ENCODE results near the gene HDHD3.
"Not testable (repeated sequence)": the region's sequence is repeated elsewhere in the genome, so short reads cannot be mapped to it uniquely, and the experiment has no call there.

Gene HDHD3

DNA sequence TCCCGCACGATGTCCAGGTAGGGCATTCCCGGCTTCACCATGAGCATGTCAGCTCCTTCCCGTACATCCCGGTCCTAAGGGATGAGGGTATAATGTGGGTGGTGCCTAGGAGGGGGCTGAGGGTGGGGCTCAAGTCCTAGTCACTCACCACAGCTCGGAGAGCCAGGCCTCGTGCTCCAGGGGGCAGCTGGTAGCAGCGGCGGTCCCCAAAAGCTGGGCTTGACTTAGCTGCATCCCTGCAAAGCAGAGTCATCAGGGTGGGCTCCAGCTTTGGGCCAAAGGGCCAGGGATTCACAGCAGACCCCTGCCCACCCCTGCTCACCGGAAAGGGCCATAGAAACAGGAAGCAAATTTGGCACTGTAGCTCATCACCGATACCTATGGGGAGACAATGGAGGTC lies 12.7 kb upstream of the HDHD3 start:
- no peak for DNase-seq (ENCODE audit: low read depth)

DNA sequence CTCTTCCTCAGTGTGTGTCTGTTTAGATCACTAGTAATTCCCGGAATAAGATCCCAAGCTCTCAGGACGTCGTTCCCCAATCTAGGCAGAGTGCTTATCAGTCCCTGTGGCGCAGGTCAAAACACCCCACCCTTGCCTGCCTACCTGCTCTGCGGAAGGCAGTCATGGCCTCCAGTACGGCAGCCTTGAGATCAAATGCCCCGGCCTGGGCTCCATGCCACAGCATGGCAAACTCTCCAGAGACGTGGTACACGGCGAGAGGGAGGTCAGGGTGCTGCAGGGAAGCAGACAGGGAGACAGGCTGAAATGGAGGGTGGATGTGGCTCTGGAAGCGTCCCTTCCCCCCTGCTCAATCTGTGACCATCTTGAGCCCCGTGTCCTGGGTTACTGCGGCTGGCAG lies 12.0 kb upstream of the HDHD3 start:
- no peak for DNase-seq (ENCODE audit: low read depth)

DNA sequence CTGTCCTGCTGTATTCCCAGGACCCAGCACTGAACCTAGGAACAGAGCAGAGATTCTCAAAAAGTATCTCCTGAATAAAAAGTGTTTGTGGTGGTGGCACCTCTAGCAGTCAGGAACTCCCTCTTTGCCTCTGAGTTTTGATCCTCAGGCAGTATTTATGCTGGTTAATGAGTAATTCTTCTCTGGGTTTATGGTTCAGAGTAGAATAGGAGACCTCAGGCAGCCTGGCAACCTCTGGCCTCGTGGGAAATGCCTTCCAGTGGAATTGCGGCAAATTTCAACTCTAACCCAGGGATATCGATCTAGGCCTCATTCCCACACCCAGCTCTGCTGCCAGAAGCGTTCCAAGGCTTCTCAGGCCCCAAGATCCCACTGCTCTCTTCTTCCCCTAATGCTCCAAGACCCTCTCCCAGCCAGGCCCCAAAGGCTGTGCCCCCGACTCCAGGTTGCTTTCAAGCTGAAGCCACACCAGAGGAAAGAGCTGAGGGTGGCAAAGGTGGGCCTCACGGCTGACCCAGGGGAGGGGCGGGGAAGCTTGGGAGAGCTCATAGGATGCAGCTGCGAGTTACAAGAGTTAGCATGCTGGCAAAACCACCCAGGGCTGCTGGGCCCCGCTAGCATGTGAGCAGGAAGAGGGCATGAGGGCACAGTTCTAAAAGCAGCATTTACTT lies 10.9 kb upstream of the HDHD3 start:
- no peak for DNase-seq (ENCODE audit: low read depth)

DNA sequence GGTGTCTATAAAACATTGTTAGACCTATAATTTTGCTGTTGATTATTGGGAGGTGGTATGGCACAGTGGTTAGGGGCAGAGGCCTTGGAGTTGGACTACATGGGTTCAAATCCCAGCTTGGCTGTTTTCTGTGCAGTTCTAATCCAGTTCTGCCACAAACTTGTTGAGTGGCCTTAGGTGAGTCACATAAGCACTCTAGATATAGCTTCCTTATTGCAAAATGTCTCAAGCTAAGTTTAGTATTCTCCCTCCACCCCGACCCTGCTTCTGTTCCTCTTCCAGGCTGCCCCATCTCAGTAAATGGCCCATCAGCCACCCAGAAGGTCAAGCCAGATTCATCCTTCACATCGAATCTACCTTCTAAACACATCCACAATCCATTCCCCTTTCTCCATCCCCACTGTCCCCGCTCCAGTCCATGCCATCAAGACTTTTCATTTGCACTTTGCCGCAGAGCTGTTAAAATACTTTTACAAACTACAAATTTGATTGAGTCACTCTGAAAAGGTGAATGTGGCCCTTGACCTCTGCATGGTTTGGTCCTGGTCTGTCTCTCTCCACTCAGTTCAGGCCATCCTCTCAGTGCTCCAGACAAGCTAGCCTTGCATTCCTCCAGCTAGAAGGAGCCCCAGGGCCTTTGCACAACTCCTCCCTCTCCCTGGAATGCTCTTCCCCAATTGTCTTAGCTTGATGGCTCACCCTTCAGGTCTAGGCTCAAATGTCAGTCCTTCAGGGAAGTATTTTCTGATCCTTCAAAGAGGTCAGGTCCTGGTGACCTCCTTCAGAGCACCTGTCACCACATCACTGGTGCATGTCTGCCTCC lies 10.0 kb upstream of the HDHD3 start:
- no peak for DNase-seq (ENCODE audit: low read depth)

DNA sequence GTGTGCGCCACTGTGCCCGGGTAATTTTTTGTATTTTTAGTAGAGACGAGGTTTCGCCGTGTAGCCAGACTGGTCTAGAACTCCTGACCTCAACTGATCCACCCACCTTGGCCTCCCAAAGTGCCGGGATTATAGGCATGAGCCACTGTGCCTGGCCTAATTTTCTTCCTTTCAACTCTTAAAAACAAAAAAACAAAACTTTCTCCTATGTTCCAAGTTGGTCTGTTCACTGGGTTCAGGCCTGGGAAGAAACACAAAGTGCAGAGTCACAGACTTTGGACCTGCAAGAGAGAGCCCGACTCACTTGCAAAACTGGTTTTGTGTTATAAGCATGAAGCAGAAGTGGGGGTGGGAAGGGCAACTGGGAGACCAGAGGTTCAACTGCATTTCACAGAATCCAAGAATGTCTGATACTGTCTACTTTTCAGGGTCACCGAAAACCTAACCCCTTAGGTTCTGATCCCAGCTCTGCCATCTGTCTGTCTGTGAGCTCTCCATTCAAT lies 5.2 kb upstream of the HDHD3 start:
- DNase-seq (ENCODE audit: low read depth): no peak

DNA sequence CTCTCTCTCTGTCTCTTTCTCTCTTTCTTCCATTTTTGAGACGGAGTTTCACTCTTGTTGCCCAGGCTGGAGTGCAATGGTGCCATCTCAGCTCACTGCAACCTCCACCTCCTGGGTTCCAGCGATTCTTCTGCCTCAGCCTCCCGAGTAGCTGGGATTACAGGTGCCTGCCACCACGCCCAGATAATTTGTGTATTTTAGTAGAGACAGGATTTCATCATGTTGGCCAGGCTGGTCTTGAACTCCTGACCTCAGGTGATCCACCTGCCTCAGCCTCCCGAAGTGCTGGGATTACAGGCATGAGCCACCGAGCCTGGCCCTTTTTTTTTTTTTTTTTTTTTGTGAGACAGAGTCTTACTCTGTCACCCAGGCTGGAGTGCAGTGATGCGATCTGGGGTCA lies 4.7 kb upstream of the HDHD3 start:
- DNase-seq (ENCODE audit: low read depth): not testable (repeated sequence)

DNA sequence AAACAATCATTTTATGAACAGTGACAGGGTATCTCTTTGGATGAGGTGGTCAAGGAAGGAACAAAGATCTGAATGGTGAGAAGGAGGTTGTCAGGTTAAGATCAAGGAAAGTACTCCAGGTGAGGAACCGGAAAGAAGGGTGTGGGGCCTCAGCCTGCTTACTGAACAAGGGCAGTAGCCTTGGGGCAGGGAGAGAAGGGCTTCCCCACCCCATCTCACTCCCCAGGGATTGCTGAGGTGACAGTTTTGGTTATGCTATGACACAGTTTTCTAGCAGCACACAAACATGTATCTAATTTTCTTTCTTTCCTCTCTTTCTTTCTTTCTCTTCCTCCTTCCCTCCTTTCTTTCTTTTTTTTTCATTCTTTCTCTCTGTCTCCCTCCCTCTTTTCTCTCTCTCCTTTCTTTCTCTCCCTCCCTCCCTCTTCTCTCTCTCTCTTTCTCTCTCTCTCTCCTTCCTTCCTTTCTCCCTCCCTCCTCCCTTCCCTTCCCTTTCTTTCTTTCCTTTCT lies 4.1 kb upstream of the HDHD3 start:
- no peak for DNase-seq (ENCODE audit: low read depth)

DNA sequence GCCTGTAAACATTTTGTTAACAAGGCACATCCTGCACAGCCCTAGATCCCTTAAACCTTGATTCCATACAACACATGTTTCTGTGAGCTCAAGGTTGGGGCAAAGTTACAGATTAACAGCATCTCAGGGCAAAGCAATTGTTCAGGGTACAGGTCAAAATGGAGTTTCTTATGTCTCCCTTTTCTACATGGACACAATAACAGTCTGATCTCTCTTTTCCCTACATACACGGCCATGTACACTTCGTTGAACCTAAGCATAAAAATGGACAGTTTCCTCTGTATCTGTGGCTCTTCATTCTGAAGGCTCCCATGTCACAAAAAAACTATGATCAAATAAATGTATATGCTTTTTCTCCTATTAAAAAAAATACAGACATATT lies 3.0 kb upstream of the HDHD3 start:
- DNase-seq (ENCODE audit: low read depth): not testable (repeated sequence)

DNA sequence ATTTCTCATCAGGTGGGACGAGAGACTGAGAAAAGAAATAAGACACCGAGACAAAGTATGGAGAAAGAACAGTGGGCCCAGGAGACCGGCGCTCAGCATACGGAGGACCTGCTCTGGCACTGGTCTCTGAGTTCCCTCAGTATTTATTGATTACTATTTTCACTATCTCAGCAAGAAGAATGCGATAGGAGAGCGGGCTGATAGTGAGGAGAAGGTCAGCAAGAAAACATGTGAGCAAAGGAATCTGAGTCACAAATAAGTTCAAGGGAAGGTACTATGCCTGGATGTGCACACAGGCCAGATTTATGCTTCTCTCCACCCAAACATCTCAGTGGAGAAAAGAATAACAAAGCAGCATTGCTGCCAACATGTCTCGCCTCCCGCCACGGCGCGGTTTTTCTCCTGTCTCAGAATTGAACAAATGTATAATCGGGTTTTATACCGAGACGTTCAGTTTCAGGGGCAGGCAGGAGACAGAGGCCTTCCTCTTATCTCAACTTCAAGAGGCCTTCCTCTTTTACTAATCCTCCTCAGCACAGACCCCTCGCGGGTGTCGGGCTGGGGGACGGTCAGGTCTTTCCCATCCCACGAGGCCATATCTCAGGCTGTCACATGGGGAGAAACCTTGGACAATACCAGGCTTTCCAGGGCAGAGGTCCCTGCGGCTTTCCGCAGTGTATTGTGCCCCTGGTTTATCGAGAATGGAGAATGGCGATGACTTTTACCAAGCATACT lies 2.5 kb upstream of the HDHD3 start:
- not testable (repeated sequence) for DNase-seq (ENCODE audit: low read depth)

DNA sequence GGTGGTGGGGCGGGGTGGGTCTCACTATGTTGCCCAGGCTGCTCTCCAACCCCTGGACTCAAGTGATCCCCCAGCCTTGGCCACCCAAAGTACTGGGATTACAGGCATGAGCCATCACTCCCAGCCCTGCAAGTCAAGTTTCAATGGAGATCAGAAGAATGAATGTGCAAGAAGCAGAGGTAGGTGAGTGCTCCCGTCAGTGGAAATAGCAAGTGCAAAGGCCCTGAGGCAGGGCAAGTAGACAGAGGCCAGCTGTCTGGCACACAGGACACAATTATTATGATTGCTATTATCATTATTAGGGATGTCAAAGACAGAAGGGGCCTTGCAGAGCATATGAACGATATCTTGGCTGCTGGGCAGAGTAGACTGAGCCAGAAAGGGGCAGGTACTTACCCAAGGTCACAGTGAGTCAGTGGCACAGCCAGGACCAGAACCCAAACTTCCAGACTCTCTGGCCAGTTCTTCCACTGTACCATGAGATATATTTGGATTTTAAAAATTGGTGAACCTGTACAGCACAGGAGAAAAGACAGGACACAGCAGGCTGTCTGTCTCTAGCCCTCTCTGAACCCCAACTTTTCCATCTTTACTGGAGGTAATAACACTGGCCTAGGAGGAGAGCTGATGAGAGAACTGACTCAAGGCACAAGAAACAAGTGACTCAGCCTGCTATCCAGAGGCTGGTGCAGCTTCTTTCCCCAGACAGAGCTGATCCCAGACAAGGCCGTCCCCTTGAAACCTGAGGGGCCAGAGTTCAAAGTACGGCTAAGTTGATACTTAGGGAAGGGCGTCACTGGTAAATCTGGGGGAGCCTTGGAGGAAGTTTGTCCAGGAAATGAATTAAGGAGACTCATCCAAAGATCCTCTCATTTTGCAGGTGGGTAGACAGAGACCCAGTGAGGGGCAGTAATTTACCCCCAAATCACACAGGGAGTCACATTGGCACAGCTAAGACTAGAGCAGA lies 1.4 kb downstream of the HDHD3 start:
- no peak for DNase-seq (ENCODE audit: low read depth)

DNA sequence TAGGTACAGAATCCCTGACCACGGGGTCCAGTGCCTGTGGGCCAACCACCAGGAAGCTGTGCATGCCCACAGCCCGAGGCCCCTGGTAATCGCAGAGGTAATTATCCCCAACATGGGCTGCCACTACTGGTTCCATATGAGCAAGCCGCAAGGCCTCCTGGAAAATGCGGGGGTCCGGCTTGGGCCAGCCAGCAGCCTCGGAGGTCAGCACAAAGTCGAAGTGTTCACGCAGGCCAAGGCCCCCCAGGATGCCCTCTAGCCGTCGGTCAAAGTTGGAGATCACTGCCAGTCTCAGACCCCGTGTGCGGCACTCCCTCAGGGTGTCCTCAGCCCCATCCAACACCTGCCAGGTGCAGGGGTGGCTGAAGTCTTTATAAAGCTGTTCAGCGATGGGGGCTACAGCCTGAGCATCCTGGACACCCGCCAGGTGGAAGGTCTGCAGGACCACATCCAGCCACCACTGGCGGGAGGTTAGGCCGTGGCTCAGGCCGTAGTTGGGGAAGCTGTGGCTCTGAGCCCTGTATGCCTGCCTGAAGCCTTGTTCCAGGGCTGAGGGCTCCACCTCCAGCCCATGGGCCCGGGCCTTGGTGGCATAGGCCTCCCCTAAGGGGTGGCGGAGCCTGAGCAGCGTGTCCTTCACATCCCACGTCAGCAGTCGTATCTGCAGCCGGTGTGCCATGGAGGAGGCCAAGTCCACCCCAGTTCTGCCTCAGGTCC lies 3.0 kb downstream of the HDHD3 start:
- DNase-seq (ENCODE audit: low read depth): no peak

DNA sequence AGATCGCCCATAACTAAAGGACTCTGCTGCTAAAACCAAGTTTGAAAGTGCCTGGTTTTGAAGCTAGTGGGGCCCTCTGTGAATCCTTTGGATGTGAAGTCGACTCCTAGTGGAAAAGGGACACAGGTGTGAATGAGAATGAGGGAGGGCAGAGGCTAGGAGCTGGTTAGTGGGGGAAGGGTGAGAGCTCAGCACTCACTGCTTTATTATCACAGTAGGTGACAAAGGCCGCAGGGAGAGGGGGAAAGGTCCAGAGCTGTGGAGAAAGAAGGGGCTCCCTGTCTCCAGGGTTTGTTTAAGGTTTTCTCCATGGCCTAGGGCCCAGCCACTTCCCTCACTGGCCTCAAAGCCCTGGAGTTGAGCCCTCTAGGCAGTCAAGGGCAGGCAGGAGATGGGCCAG lies 3.5 kb downstream of the HDHD3 start:
- no peak for DNase-seq (ENCODE audit: low read depth)

DNA sequence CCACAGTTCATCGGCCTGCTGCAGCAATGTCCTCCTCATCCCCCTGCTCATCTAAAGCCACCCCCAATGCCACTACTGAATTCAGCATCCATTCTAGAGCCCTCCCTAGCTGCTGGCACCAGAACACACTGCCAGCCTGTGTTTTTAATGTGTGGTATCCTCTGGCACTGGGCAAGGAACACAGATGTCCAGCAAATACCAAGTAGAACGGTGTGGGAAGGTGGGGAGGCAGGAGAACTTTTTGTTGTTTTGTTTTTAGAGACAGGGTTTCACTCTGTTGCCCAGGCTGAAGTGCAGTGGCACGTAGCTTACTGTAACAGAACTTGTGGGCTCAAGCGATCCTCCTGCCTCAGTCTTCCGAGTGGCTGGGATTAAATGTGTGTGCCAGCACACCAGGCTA lies 4.7 kb downstream of the HDHD3 start:
- DNase-seq (ENCODE audit: low read depth): no peak

DNA sequence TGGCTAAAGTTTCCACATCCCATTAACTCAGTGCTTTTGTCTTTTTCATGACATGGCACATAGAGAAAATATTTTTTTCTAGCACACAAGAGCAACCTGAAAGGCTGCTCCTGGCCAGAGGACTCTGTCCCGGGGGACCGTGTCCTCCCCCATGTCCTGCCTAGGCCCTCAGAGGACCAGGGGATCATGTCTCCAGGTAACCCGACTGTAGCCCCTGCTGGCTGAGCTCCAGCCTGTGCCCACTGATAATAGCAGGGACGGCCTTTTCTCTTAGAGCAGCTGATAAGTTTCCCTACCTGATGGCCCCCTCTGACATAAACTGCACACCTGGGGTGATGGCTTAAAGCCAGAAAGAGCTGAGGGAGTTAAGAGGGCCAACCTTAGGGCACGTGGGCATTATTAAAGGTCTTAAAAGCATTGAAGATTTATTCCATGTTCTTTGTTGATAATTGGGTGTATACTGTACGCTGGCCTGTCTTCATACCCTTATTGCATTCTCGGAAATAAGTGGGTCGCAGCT lies 5.9 kb downstream of the HDHD3 start:
- no peak for DNase-seq (ENCODE audit: low read depth)

DNA sequence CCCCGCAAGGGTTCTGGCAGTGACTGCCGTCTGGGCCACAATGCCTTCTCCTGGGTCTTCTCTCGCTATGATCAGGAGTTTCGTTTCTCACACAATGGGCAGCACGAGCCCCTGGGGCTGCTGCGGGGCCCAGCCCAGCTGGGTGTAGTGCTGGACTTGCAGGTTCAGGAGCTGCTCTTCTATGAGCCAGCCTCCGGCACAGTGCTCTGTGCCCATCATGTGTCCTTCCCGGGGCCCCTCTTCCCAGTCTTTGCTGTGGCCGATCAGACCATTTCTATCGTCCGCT lies 7.0 kb downstream of the HDHD3 start:
- DNase-seq (ENCODE audit: low read depth): no peak

DNA sequence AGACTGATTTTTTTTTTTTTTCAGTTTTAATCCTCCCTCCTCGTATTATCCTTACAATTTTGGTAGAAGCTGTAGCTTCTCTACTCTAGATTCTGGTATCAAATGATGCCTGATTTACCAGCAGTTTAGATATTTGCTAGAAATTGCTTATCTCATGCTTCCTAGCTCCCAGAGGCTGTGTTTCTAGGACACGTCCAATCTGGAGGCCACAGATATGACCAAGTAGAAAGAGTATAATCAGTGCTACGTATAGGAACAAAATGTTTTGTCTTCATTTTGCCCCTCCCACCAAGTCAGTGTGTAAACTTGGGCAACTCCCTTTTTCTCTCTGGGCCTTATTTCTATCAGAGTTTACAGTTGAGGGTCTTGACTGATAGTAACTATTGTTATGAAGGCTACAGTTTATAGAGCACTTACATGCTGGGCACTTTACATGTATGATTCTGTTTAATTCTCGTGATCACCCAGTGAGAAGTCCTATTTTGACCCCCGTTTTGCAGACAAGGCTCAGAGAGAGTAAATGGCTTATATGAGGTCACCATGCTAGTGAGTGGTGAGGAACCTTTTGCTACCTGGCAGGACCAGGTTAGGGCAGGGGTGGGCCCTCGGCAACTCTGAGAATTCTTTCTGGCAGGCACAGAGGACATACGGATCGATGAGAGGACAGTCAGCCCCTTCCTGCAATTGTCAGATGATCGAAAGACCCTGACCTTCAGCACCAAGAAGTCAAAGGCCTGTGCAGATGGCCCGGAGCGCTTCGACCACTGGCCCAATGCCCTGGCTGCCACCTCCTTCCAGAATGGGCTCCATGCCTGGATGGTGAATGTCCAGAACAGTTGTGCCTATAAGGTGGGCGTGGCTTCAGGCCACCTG lies 7.6 kb downstream of the HDHD3 start:
- DNase-seq (ENCODE audit: low read depth): no peak

DNA sequence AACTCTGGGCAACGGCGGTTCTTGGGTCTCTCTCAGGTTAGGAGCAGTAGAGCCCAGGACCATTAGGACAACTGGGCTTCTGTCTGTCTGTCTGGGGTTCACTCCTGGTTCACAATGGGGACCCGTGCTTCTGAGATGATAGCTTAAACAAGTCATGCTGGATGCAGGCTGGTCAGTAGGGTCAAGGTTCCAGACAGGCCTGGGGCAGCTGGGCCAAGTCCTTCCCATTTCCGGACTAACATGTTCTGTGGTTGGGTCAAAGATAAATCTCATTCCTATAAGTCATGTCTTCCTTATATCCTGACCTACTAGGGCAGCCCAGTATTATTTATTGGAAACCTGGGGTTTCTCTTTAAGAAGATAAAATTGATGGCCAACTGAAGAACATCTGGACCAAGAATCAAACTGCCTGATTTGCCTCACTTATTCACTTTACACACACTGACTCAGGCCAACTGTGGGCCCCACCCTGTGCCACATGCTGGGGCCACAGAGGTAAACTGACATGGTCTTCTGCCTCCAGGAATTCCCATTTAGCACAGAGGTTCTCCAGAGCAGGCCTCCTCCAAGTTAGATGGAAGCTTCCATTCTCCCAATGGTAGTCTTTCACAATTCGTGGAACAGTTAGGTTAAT lies 8.3 kb downstream of the HDHD3 start:
- no peak for DNase-seq (ENCODE audit: low read depth)

DNA sequence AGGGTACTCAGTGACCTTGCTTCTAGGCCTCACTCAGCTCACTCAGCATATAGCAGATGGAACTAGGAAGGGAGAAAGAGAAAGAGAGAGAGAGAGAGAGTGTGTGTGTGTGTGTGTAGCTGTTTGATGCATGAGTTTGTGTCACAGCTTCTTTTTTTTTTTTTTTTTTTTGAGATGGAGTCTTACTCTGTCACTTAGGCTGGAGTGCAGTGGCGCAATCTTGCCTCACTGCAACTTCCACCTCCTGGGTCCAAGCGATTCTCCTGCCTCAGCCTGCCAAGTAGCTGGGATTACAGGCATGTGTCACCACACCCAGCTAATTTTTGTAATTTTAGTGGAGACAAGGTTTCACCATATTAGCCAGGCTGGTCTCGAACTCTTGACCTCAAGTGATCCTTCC lies 11.1 kb downstream of the HDHD3 start:
- DNase-seq (ENCODE audit: low read depth): not testable (repeated sequence)

DNA sequence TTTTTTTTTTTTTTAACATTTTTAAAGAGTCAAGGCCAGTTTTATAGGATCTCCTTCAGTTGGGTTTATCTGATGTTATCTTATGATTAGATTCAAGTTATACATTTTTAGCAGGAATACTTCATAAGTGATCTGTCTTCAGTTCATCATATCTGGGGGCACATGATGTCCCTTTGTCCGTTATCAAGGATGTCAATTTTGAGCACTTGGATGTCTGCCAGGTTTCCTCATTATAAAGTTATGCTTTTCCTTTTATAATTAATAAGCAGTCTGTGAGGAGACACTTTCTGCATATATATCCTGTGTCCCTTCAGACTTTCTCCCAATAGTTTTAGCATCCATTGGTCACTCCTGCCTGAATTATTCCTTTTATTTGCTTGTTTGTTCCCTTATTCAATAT lies 11.8 kb downstream of the HDHD3 start:
- no peak for DNase-seq (ENCODE audit: low read depth)
